CD14-positive monocyte (primary cell): ENCODE measurements around the gene SLMAP. TPM values are rescaled to one million over a fixed set of nuclear protein-coding genes. Genes with fewer than 3 reads are reported as not detected.
A peak's percentile ranks its signal among the peaks of the same experiment; 100 is the strongest.

ENCODE experiments used
- DNase-seq, 3 donors: peaks; one replicate each; pipeline ENCODE4 v3.0.0-alpha.2; 2011 to 2022
- H2AFZ ChIP-seq: 2 replicates; pipeline ENCODE4 v1.6.0; 2012; ENCODE audit warnings: mild to moderate bottlenecking, low read depth, low read length, inconsistent platforms; ENCODE audit not compliant: insufficient read depth, poor library complexity, severe bottlenecking
- H3K27ac ChIP-seq, 2 donors: 1 replicate in 1 of 2; 2 replicates in 1 of 2; pipeline ENCODE4 v1.5.1; 2012 to 2013; ENCODE audit warnings: low read length in 2 of 2, control low read depth in 1 of 2, inconsistent platforms in 1 of 2, low read depth in 1 of 2, mild to moderate bottlenecking in 1 of 2
- H3K27me3 ChIP-seq, 2 donors: one replicate each; pipeline versions ENCODE4 v1.6.0 to v1.6.1; 2011 to 2013; ENCODE audit warnings: low read length in 2 of 2; ENCODE audit not compliant: control insufficient read depth in 2 of 2, insufficient read depth in 2 of 2
- H3K36me3 ChIP-seq, 2 donors: replicated peaks in 1 of 2; 1 replicate in 1 of 2; 2 replicates in 1 of 2; pipeline versions ENCODE4 v1.5.1 to v1.6.1; 2012 to 2013; ENCODE audit warnings: low read length in 2 of 2, control low read depth in 1 of 2, inconsistent platforms in 1 of 2, mild to moderate bottlenecking in 1 of 2; ENCODE audit not compliant: insufficient read depth in 2 of 2, control insufficient read depth in 1 of 2
- H3K4me1 ChIP-seq, 2 donors: 1 replicate in 1 of 2; 2 replicates in 1 of 2; pipeline versions ENCODE4 v1.5.1 to v1.6.1; 2012 to 2013; ENCODE audit warnings: low read length in 2 of 2, control low read depth in 1 of 2, inconsistent platforms in 1 of 2, mild to moderate bottlenecking in 1 of 2, moderate library complexity in 1 of 2; ENCODE audit not compliant: insufficient read depth in 2 of 2, control insufficient read depth in 1 of 2
- H3K4me2 ChIP-seq: replicated peaks from 2 replicates; pipeline ENCODE3; 2012; ENCODE audit warnings: low read length, moderate library complexity, mild to moderate bottlenecking; ENCODE audit not compliant: poor library complexity, severe bottlenecking; ENCODE audit errors: extremely low read depth
- H3K4me3 ChIP-seq, 3 experiments: fragments of 200-600 bp in 1 of 3; sonication (generic) in 1 of 3; replicated peaks in 1 of 3; 1 replicate in 2 of 3; 2 replicates in 1 of 3; pipeline ENCODE4 v1.5.1; 2011 to 2013; ENCODE audit warnings: low read length in 3 of 3, mild to moderate bottlenecking in 3 of 3, control low read depth in 2 of 3, low read depth in 2 of 3, inconsistent platforms in 1 of 3, moderate library complexity in 1 of 3
- H3K79me2 ChIP-seq: 2 replicates; pipeline ENCODE4 v1.6.0; 2012; ENCODE audit warnings: mild to moderate bottlenecking, control low read depth, inconsistent platforms, low read length, moderate library complexity; ENCODE audit not compliant: insufficient read depth
- H3K9ac ChIP-seq: 2 replicates; pipeline ENCODE4 v1.6.0; 2017; ENCODE audit warnings: low read length, mild to moderate bottlenecking; ENCODE audit not compliant: insufficient read depth, poor library complexity, severe bottlenecking
- H3K9me3 ChIP-seq, 2 donors: replicated peaks in 1 of 2; 1 replicate in 1 of 2; 2 replicates in 1 of 2; pipeline versions ENCODE4 v1.5.1 to v1.6.1; 2012 to 2013; ENCODE audit warnings: low read length in 2 of 2, control low read depth in 1 of 2; ENCODE audit not compliant: control insufficient read depth in 1 of 2, insufficient read depth in 1 of 2
- H4K20me1 ChIP-seq: 2 replicates; pipeline ENCODE4 v1.6.0; 2012; ENCODE audit warnings: mild to moderate bottlenecking, low read length, control low read depth, moderate library complexity; ENCODE audit not compliant: insufficient read depth
- H3K27ac Mint-ChIP-seq, 7 donors: one replicate each; pipeline ENCODE4 v1.8.0; 2020; ENCODE audit warnings: mild to moderate bottlenecking in 7 of 7, mixed read lengths in 7 of 7, moderate library complexity in 6 of 7, inconsistent platforms in 2 of 7
- H3K27me3 Mint-ChIP-seq, 3 donors: one replicate each; pipeline ENCODE4 v1.8.0; 2021 to 2022; ENCODE audit warnings: low read depth in 3 of 3, mild to moderate bottlenecking in 3 of 3, mixed read lengths in 3 of 3, moderate library complexity in 3 of 3, inconsistent platforms in 1 of 3
- H3K36me3 Mint-ChIP-seq, 2 donors: one replicate each; pipeline ENCODE4 v1.8.0; 2020; ENCODE audit warnings: mixed read lengths in 2 of 2, inconsistent platforms in 1 of 2, mild to moderate bottlenecking in 1 of 2
- H3K4me1 Mint-ChIP-seq: one replicate; pipeline ENCODE4 v1.8.0; 2020; ENCODE audit warnings: mild to moderate bottlenecking, mixed read lengths
- H3K4me3 Mint-ChIP-seq, 2 donors: one replicate each; pipeline ENCODE4 v1.8.0; 2020; ENCODE audit warnings: mild to moderate bottlenecking in 2 of 2, mixed read lengths in 2 of 2, moderate library complexity in 1 of 2
- H3K9me3 Mint-ChIP-seq, 7 donors: one replicate each; pipeline ENCODE4 v1.8.0; 2020 to 2022; ENCODE audit warnings: mixed read lengths in 7 of 7, mild to moderate bottlenecking in 6 of 7, moderate library complexity in 6 of 7, inconsistent platforms in 2 of 7
- WGBS: methylation state at CpG from one replicate; pipeline ENCODE4 v1.1.5; 2013; ENCODE audit warnings: missing lambda C conversion rate; ENCODE audit not compliant: insufficient coverage; 5-methylcytosine and 5-hydroxymethylcytosine counted together
- intact Hi-C, 2 donors: fragments of 100-400 bp; cut with micrococcal nuclease; formaldehyde crosslinking; loops; one replicate each; pipeline versions ENCODE4 v1.15.0 to v1.15.1; 2023
- polyA plus RNA-seq, 3 donors: library from polyadenylated mRNA; depleted of rRNA in 1 of 3; unstranded in 2 of 3; stranded (reverse) in 1 of 3; fragments of 300-500 nt in 2 of 3; fragments of >200 nt in 1 of 3; fragmentation: Illumina TruSeq in 2 of 3; gene quantifications; 1 replicate in 2 of 3; 2 replicates in 1 of 3; pipeline ENCODE4 v1.2.3, GENCODE V29; 2012 to 2021
- TF ChIP-seq, protein P1 (sequence below): fragments of 200-600 bp; IDR thresholded peaks from one replicate; pipeline ENCODE4 v1.8.0; 2022; ENCODE audit warnings: antibody characterized with exemption, mild to moderate bottlenecking

The SLMAP gene
- polyA plus RNA-seq, 3 donors: 12.3 to 17.6 (median 16.1) TPM

DNA sequence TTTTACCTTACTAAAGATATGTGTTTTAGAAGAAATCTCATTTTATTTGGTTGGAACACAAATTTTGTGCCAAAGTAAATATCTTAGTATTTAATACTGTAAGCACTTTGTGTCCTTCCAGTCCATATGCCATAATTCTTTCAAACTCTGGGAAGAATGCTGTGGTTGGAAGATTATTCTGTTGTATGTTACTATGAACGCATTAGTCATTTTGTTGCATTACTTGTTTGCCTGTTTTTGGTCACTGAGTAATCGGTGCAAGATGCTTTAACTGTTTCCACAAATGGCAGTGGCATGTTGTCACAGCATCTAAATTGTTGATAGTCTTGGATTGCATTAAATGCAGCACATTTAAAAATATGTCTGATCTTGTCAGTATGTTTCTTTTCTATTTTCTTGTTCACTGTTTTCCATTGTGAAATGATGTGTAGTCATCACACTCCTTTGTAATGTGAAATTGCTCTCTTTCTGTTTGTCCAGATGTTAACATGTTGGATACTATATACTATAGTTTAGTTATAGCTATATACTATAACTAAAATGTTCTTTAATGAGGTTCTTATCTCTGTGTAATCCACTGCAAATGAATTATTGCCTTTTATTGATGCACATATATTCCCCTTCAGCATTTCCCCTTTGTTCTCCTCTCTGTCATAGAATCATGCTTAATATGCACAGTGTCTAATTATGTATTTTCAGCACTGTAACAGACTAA lies 162.2 kb downstream of the SLMAP start:
- TF ChIP-seq, protein P1, sequence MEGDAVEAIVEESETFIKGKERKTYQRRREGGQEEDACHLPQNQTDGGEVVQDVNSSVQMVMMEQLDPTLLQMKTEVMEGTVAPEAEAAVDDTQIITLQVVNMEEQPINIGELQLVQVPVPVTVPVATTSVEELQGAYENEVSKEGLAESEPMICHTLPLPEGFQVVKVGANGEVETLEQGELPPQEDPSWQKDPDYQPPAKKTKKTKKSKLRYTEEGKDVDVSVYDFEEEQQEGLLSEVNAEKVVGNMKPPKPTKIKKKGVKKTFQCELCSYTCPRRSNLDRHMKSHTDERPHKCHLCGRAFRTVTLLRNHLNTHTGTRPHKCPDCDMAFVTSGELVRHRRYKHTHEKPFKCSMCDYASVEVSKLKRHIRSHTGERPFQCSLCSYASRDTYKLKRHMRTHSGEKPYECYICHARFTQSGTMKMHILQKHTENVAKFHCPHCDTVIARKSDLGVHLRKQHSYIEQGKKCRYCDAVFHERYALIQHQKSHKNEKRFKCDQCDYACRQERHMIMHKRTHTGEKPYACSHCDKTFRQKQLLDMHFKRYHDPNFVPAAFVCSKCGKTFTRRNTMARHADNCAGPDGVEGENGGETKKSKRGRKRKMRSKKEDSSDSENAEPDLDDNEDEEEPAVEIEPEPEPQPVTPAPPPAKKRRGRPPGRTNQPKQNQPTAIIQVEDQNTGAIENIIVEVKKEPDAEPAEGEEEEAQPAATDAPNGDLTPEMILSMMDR: no peak
- Histone ChIP-seq H3K9ac (no peak overlapping the region), H3K9me3 (no peaks in the 10 kb centered on the region), H3K27me3 (no peaks in the 10 kb centered on the region), H3K4me3 (no peak overlapping the region), H3K79me2 (no peaks in the 10 kb centered on the region), H4K20me1 (no peaks in the 10 kb centered on the region), H2AFZ (no peak overlapping the region), H3K4me2 (no peak overlapping the region), H3K4me1 (no peaks in the 10 kb centered on the region), H3K36me3 (peaks cover 52 to 95% of the 10 kb centered on the region in 2 donors), H3K27ac (no peak overlapping the region)
- intact Hi-C loops: no loop called here
- Mint-ChIP-seq H3K36me3 (peaks cover 67 to 92% of the 10 kb centered on the region in 2 donors), H3K27me3 (no peaks in the 10 kb centered on the region), H3K4me1 (peaks cover 5% of the 10 kb centered on the region), H3K9me3 (peaks cover 0 to 3% (median 0%) of the 10 kb centered on the region in 7 donors), H3K4me3 (no peak overlapping the region), H3K27ac (no peak overlapping the region)
- no peak for DNase-seq
- 100% methylated on average over 1 of the region's 2 CpGs for WGBS

DNA sequence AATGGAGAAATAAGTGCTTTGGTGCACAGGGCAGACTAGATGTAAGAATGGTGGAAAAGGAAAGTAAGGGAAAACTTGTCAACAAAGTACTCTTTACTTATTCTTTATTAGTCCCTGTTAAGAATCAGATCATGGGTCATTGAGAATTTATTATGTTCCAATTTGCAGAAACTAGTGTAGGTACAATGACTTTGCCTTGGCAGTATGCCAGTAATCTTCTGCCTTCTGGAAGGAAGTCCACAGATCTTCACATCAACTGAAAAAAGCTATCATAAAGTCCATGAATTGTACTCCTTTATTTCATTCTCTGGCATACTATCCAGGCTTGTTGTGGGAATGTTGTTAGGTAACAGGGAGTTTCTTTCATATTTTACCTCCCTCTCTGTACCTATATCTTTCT lies 163.9 kb downstream of the SLMAP start:
- no peak overlapping the region for H3K4me3 ChIP-seq
- H3K4me1 ChIP-seq: no peaks in the 10 kb centered on the region
- no peak overlapping the region for H3K9ac ChIP-seq
- DNase-seq: peak in 1 of 3 donors; percentile 3
- H3K27me3 ChIP-seq: no peaks in the 10 kb centered on the region
- H3K4me2 ChIP-seq: no peak overlapping the region
- H3K27ac ChIP-seq: no peak overlapping the region
- TF ChIP-seq, protein P1: no peak
- Mint-ChIP-seq H3K27me3 (no peaks in the 10 kb centered on the region), H3K4me1 (peaks cover 5% of the 10 kb centered on the region), H3K9me3 (peaks cover 0 to 3% (median 0%) of the 10 kb centered on the region in 7 donors), H3K36me3 (peaks cover 74 to 94% of the 10 kb centered on the region in 2 donors), H3K27ac (peak overlapping the region in 1 of 7 donors; percentile 74), H3K4me3 (no peak overlapping the region)
- no peaks in the 10 kb centered on the region for H3K9me3 ChIP-seq
- H3K36me3 ChIP-seq: peaks cover 49 to 94% of the 10 kb centered on the region in 2 donors
- intact Hi-C loops: no loop called here
- no peak overlapping the region for H2AFZ ChIP-seq
- H3K79me2 ChIP-seq: no peaks in the 10 kb centered on the region
- no peaks in the 10 kb centered on the region for H4K20me1 ChIP-seq
